MM.1S (cell line): Measurements from ENCODE around the gene LITAFD.
"Not testable (repeated sequence)": the region's sequence is repeated elsewhere in the genome, so short reads cannot be mapped to it uniquely, and the experiment has no call there.

Experiments
- DNase-seq: peaks from one replicate; pipeline ENCODE4 v3.0.0-alpha.2; 2015
- H2AFZ ChIP-seq: fragments of 300-600 bp; sonication (generic); 2 replicates; pipeline ENCODE4 v1.6.0; 2016; ENCODE audit warnings: antibody characterized with exemption, low read length
- H3F3A ChIP-seq: fragments of 300-600 bp; sonication (generic); 2 replicates; pipeline ENCODE4 v1.6.1; 2016; ENCODE audit warnings: mild to moderate bottlenecking, antibody characterized with exemption, low read length, moderate library complexity, mixed read lengths; ENCODE audit not compliant: insufficient read depth
- H3K27ac ChIP-seq: fragments of 300-600 bp; sonication (generic); 2 replicates; pipeline ENCODE4 v1.5.1; 2016; ENCODE audit warnings: mild to moderate bottlenecking, low read length
- H3K27me3 ChIP-seq: fragments of 300-600 bp; sonication (generic); replicated peaks from 2 replicates; pipeline ENCODE4 v1.6.0; 2016; ENCODE audit warnings: low read length; ENCODE audit not compliant: insufficient read depth
- H3K36me3 ChIP-seq: fragments of 300-600 bp; sonication (generic); replicated peaks from 2 replicates; pipeline ENCODE4 v1.6.1; 2016; ENCODE audit warnings: mild to moderate bottlenecking, low read length, mixed read lengths; ENCODE audit not compliant: insufficient read depth
- H3K4me1 ChIP-seq: fragments of 300-600 bp; sonication (generic); 2 replicates; pipeline ENCODE4 v1.6.1; 2016; ENCODE audit warnings: low read length, mixed read lengths
- H3K4me2 ChIP-seq: fragments of 300-600 bp; sonication (generic); 2 replicates; pipeline ENCODE4 v1.6.0; 2016; ENCODE audit warnings: low read depth, low read length
- H3K4me3 ChIP-seq: fragments of 300-600 bp; sonication (generic); 2 replicates; pipeline ENCODE4 v1.5.1; 2016; ENCODE audit warnings: low read length, mixed read lengths
- H3K79me2 ChIP-seq: fragments of 300-600 bp; sonication (generic); 2 replicates; pipeline ENCODE4 v1.6.1; 2016; ENCODE audit warnings: mixed run types, low read length, mixed read lengths
- H3K9ac ChIP-seq: fragments of 300-600 bp; sonication (generic); 2 replicates; pipeline ENCODE4 v1.6.1; 2016; ENCODE audit warnings: low read length, mixed read lengths
- H3K9me2 ChIP-seq: fragments of 300-600 bp; sonication (generic); replicated peaks from 2 replicates; pipeline ENCODE4 v1.6.1; 2016; ENCODE audit warnings: mild to moderate bottlenecking, low read length, mixed read lengths; ENCODE audit not compliant: insufficient read depth
- H3K9me3 ChIP-seq: fragments of 300-600 bp; sonication (generic); replicated peaks from 2 replicates; pipeline ENCODE4 v1.6.1; 2016; ENCODE audit warnings: mild to moderate bottlenecking, low read length, mixed read lengths; ENCODE audit not compliant: insufficient read depth
- H4K20me1 ChIP-seq: fragments of 300-600 bp; sonication (generic); 2 replicates; pipeline ENCODE4 v1.6.1; 2016; ENCODE audit warnings: mild to moderate bottlenecking, low read length, moderate library complexity, mixed read lengths; ENCODE audit not compliant: insufficient read depth
- EZH2 ChIP-seq: fragments of 300-600 bp; sonication (generic); optimal IDR thresholded peaks from 2 replicates; pipeline ENCODE3; 2017; ENCODE audit warnings: low read depth, mild to moderate bottlenecking, antibody characterized with exemption, low read length, mixed read lengths
- EZH2phosphoT487 ChIP-seq: fragments of 300-600 bp; sonication (generic); IDR thresholded peaks from 2 replicates; pipeline ENCODE4 v1.6.1; 2018; ENCODE audit warnings: antibody characterized with exemption, low read length
- TF ChIP-seq, protein P1 (sequence below): fragments of 300-600 bp; sonication (generic); IDR thresholded peaks from 2 replicates; pipeline ENCODE4 v1.5.1; 2016; ENCODE audit warnings: antibody characterized with exemption, low read length, mixed read lengths

The LITAFD gene

DNA sequence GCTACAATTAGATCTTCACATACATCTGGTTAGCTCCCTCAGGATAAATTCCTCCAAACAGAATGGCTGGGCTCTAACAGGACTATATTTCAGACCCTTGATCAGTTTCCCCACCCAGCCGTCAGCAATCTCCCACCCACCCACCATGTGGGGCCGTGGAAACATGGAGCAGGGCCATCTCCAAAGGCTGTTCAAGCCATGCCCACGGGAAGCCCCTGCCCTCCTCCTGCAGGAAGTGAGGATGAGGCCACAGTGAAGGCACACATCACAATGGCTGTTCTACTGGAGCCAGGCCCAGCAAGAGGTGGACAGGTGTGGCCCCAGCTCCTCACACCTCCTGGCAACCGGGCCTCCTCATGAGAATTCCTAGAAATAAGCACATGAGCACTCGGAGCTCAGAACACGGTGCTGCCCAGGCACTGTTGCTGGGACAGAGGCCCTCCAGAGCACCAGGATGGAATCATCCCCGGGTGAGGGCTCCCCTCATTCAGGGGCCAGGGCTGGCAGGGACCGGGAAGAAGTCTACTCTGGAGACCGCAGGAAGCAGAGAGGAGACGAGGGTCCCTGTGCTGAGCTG is at the start of gene LITAFD:
Gene LITAFD, plus strand, starts transcription at position 311 of the 577 bp plus-strand sequence. CDS start 2,005 bp downstream, outside the sequence.
- TF ChIP-seq EZH2phosphoT487 (no peak), EZH2 (no peak)
- TF ChIP-seq, protein P1, sequence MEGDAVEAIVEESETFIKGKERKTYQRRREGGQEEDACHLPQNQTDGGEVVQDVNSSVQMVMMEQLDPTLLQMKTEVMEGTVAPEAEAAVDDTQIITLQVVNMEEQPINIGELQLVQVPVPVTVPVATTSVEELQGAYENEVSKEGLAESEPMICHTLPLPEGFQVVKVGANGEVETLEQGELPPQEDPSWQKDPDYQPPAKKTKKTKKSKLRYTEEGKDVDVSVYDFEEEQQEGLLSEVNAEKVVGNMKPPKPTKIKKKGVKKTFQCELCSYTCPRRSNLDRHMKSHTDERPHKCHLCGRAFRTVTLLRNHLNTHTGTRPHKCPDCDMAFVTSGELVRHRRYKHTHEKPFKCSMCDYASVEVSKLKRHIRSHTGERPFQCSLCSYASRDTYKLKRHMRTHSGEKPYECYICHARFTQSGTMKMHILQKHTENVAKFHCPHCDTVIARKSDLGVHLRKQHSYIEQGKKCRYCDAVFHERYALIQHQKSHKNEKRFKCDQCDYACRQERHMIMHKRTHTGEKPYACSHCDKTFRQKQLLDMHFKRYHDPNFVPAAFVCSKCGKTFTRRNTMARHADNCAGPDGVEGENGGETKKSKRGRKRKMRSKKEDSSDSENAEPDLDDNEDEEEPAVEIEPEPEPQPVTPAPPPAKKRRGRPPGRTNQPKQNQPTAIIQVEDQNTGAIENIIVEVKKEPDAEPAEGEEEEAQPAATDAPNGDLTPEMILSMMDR, result no peak
- H3K4me3 ChIP-seq, result no peak within 1 kb of the TSS

DNA sequence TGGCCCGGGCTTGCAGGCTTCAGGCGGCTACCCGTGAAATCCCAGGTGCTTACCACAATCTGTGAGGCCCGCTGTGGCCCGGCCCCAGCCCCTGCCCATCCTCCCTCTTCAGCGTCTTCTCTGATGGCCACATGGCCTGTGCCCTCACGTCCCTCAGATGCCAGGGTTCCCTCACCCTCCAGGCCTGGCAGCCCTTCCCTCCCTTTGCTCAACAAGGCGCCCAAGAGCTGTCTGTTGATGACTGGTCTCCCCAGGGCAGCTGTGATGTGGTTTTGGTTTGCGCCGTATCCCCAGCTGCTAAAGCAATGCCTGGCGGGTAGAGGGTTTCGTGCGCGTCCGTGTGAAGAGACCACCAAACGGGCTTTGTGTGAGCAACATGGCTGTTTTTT is 49.4 kb upstream of the LITAFD start:
- no peaks in the 10 kb centered on the region for H3K9me3 ChIP-seq
- peaks cover 56% of the 10 kb centered on the region for H3K79me2 ChIP-seq
- H4K20me1 ChIP-seq, result no peaks in the 10 kb centered on the region
- H3K27me3 ChIP-seq, result no peaks in the 10 kb centered on the region
- peaks cover 12% of the 10 kb centered on the region; the same call in 1 of the 2 replicates for H3K36me3 ChIP-seq
- no peak overlapping the region for H3K4me2 ChIP-seq
- no peak overlapping the region for H3K4me3 ChIP-seq
- H3K27ac ChIP-seq, result no peak overlapping the region
- no peaks in the 10 kb centered on the region for H3K4me1 ChIP-seq
- H3K9me2 ChIP-seq, result no peaks in the 10 kb centered on the region
- no peak overlapping the region for H2AFZ ChIP-seq
- no peak overlapping the region for H3K9ac ChIP-seq
- TF ChIP-seq EZH2 (no peak), EZH2phosphoT487 (no peak)
- TF ChIP-seq, protein P1, result no peak
- H3F3A ChIP-seq, result no peaks in the 10 kb centered on the region
- no peak for DNase-seq

More for the DNA sequence above, at the start of gene LITAFD:
- DNase-seq, result no peak
- no peak within 1 kb of the TSS for H2AFZ ChIP-seq
- no peak within 1 kb of the TSS for H3K9ac ChIP-seq
- H3K9me3 ChIP-seq, result no peaks in the 10 kb centered on the region
- H3K36me3 ChIP-seq, result no peaks in the 10 kb centered on the region
- H3K4me1 ChIP-seq, result no peaks in the 10 kb centered on the region
- H3K79me2 ChIP-seq, result no peaks in the 10 kb centered on the region
- 0 out of 2 replicates have a peak, but pooled peaks cover 3% of the 10 kb centered on the region for H3F3A ChIP-seq
- no peaks in the 10 kb centered on the region for H4K20me1 ChIP-seq
- no peaks in the 10 kb centered on the region for H3K9me2 ChIP-seq
- H3K27ac ChIP-seq, result no peak within 1 kb of the TSS
- H3K4me2 ChIP-seq, result no peak within 1 kb of the TSS
- H3K27me3 ChIP-seq, result no peaks in the 10 kb centered on the region

DNA sequence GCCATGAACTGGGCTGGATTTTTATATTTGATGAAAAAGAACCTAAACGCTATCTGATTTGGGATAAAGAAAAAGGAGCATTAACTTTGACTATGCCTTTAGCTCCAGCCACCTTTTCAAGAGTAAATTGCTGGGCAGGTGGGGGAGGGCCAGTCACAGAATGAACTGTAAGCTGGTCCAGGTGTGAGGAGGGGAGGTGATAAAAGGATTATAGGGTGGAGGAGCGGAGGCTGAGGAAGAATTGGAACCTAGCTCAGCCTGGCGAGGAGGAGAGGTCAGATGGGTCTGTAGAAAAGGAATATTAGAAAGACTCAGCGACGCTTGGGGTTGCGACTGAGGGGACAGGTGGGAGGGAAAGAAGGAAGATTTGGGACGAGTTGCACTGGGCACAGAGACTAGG is 45.4 kb upstream of the LITAFD start:
- not testable (repeated sequence) for H3K27ac ChIP-seq, H3K27me3 ChIP-seq, H3K9me2 ChIP-seq, H3K4me1 ChIP-seq, H4K20me1 ChIP-seq, H3K9me3 ChIP-seq, H3K9ac ChIP-seq, H3F3A ChIP-seq, H3K4me2 ChIP-seq, H3K36me3 ChIP-seq, H2AFZ ChIP-seq, DNase-seq, H3K4me3 ChIP-seq
- H3K79me2 ChIP-seq, result peaks cover 38% of the 10 kb centered on the region

DNA sequence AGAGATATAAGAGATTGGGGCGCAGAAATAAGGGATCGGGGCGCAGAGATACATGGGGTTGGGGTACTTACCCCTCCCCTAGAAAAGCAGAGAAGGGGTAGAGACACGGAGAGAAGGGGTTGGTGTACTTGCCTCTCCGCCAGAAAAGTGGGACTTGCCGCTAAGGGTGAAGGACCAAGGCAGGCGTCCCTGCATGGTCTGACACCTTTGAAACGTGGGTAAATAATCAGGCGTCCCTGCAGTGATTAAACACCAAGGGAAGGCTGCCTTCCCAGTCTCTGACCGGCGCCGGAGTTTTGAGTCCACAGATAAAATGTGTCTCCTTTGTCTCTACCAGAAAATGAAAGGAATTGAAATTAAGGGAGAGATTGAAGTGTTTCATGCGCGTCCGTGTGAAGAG is 44.6 kb upstream of the LITAFD start:
- not testable (repeated sequence) for H3F3A ChIP-seq, H3K27me3 ChIP-seq, H3K27ac ChIP-seq, H3K4me1 ChIP-seq, H3K9me3 ChIP-seq, H4K20me1 ChIP-seq, H2AFZ ChIP-seq, H3K9me2 ChIP-seq, H3K9ac ChIP-seq, H3K4me2 ChIP-seq, H3K4me3 ChIP-seq, DNase-seq, H3K36me3 ChIP-seq
- peaks cover 30% of the 10 kb centered on the region for H3K79me2 ChIP-seq

DNA sequence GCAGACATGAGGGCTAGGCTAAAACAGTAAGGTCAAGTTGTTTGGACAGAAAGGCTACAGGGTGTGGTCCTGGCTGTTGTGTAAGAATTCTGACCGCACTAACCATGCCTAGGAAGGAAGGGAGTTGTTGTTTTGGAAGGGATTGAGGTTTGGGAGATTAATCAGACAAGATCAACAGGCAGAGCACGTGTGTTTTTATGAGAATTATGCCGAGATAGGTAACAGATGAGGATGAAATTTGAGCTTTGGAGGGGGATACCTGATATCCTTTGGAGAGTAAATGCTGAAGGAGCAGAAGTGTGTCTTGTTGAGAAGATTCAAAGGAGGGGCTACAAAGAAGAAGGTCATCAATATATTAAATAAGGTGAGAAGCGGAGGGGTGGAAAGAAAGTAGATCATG is 40.1 kb upstream of the LITAFD start:
- H3K79me2 ChIP-seq, result peaks cover 39% of the 10 kb centered on the region
- not testable (repeated sequence) for H3K27ac ChIP-seq, H3K36me3 ChIP-seq, H3K4me3 ChIP-seq, H3K9ac ChIP-seq, DNase-seq, H3K9me2 ChIP-seq, H3K4me1 ChIP-seq, H3K27me3 ChIP-seq, H2AFZ ChIP-seq, H3K9me3 ChIP-seq, H4K20me1 ChIP-seq, H3K4me2 ChIP-seq, H3F3A ChIP-seq

DNA sequence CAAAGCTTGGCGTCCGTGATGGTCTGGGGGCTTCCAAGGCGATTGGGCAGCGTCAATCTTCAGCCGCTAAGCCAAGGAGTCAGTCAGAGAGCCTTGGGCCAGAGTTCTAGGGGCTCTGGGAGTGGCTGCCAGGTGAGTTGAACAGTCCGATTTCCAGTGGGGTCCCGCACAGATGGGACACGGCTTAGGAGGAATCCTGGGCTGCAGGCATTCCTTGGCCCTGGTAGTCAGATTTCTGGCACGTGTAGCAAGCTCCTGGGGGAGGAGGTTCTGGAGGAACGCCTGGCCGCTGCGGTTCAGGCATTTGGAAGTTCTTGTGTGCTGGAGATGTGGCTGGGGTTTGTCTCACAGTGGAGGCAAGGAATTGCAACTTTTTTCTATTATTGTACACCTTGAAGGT is 38.9 kb upstream of the LITAFD start:
- not testable (repeated sequence) for H4K20me1 ChIP-seq, H3K4me3 ChIP-seq, H3K27me3 ChIP-seq, H3K9ac ChIP-seq, H3K4me2 ChIP-seq, H3F3A ChIP-seq, H3K4me1 ChIP-seq, H3K36me3 ChIP-seq, DNase-seq, H3K9me2 ChIP-seq, H3K9me3 ChIP-seq, H3K27ac ChIP-seq, H2AFZ ChIP-seq
- peaks cover 44% of the 10 kb centered on the region for H3K79me2 ChIP-seq
